Measurements from ENCODE around the gene AREL1.
A peak's percentile ranks its signal among the peaks of the same experiment; 100 is the strongest.
"Not testable (repeated sequence)": the region's sequence is repeated elsewhere in the genome, so short reads cannot be mapped to it uniquely, and the experiment has no call there.

Gene AREL1, protein sequence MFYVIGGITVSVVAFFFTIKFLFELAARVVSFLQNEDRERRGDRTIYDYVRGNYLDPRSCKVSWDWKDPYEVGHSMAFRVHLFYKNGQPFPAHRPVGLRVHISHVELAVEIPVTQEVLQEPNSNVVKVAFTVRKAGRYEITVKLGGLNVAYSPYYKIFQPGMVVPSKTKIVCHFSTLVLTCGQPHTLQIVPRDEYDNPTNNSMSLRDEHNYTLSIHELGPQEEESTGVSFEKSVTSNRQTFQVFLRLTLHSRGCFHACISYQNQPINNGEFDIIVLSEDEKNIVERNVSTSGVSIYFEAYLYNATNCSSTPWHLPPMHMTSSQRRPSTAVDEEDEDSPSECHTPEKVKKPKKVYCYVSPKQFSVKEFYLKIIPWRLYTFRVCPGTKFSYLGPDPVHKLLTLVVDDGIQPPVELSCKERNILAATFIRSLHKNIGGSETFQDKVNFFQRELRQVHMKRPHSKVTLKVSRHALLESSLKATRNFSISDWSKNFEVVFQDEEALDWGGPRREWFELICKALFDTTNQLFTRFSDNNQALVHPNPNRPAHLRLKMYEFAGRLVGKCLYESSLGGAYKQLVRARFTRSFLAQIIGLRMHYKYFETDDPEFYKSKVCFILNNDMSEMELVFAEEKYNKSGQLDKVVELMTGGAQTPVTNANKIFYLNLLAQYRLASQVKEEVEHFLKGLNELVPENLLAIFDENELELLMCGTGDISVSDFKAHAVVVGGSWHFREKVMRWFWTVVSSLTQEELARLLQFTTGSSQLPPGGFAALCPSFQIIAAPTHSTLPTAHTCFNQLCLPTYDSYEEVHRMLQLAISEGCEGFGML

DNA sequence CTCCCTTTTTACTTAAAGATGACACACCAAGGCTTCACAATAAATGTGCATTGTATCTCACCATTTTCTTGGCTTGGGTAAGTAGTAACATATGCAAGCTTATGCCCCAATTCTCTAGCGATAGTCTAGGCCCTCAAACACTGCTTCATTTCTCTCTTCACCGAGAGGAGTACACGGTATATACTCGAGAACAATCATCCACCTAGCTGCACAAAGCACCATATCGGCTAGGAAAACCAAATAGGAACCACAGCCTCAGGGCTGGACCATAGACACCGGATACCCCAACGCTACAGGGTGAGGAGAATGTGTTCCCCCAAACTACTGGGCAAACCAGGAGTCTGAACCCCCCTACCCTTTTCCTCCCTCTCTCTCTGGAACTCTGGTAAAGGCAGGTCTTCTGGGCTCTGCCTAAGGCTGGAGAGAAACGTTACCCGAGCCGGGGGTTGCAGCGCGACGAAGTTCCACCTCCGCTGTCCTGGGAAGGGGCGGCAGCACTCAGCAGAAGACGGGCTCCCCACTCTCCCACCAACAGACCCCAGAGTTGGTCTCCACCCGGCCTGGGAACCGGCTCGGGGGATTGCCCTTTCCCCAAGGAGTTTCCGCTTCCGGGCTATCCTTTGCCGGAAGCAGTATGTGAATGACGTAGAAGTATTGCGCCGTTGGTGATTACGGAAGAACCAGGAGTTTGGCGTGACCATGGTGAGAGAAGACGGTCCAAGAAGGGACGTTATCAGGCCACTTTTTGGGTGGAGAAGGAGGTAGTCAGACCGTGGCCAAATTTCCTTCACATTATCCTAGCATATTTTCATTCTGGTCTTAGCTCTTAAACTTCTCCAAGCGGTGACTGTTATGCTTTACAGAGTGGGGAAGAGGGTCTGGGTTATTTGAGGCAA lies at the start of gene AREL1, which contains the start of gene FCF1:
AREL1 (minus strand) TSS at position 582 of the 896 bp plus-strand sequence. CDS start 27,465 bp downstream, outside the sequence.
FCF1 (plus strand) TSS at position 646 of the 896 bp plus-strand sequence; CDS start at position 700, 54 bp downstream.
- peak; percentile 93 for DNase-seq (ENCODE audit: low spot score)

DNA sequence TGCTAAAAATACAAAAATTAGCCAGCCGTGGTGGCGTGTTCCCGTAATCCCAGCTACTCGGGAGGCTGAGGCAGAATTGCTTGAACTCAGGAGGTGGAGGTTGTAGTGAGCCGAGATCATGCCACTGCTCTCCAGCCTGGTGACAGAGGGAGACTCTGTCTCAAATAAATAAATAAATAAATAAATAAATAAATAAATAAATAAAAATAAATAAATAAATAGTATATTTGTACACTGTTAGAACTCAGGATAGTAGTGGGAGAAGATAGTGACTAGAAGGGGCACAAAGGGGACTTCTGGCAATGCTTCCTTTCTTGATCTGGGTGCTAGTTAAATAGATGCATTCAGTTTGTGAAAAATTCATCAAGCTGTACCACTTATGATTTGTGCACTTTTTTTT lies 45.6 kb upstream of the AREL1 start:
- not testable (repeated sequence) for DNase-seq (ENCODE audit: low spot score)

DNA sequence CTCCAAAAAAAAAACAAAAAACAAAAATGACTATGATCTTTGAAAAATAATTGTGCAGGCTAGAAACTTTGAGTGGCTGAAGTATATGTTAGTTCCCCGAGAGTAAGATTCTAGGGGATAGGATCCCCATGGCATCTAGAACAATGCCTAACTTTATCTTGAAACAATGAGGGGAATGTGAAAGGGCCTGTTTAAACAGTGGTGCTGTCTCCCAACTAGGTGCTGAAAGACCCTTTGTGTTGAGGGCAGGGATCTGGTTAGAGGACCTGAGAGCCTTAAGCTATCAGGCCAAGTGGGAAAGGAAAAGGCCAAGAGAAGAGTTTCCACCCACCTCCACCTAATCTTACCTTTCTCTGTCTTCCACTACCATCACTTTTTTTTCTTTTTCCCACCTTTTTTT lies 43.4 kb upstream of the AREL1 start:
- no peak for DNase-seq (ENCODE audit: low spot score)

DNA sequence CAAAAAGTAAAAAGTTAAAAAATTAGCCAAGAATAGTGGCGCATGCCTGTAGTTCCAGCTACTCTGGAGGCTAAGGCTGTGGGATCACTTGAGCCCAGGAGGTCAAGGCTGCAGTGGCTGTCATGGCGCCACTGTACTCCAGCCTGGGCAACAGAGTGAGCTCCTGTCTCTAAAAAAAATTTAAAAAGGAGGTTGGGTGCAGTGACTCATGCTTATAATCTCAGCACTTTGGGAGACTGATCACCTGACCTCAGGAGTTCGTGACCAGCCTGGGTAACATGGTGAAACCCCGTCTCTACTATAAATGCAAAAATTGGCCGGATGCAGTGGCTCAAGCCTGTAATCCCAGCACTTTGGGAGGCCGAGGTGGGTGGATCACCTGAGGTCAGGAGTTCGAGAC lies 42.0 kb upstream of the AREL1 start:
- no peak for DNase-seq (ENCODE audit: low spot score)

DNA sequence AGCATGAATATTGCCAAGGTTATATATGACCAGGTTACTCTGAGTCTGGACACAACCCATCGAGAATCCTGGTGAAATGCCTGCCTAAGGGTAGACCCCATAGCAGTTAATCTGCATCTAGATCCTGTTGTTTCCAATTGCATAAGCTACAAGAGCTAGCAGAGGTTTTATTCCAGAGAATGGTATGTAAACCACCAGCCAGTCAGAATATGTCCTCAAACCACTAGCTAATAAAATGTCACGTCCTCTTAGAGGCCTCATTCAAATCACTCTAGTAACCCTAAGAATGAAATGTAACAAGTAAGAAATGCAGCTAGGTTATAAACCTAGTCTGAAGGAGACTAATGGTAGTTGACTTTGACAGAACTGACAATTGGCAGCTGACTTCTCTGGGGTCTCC lies 41.3 kb upstream of the AREL1 start:
- DNase-seq (ENCODE audit: low spot score) = no peak

DNA sequence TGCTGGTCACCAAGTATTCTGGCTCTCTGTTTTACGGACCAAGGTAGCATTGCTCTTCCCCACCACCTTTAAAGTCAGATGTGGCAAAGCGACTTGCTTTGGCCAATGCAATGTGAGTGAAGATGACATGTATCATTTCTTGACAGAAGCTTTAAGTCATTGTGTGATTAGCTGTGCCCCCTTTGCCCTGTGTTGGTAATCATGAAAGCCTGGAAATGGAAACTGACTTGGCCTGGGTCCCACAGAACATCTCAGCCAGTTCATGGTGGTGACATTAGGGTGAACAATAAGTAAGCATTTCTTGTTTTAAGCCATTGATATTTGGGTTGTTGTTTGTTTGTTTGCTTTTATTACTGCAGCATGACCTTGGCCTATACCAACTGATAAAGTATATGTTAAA lies 34.4 kb upstream of the AREL1 start:
- DNase-seq (ENCODE audit: low spot score) = no peak

DNA sequence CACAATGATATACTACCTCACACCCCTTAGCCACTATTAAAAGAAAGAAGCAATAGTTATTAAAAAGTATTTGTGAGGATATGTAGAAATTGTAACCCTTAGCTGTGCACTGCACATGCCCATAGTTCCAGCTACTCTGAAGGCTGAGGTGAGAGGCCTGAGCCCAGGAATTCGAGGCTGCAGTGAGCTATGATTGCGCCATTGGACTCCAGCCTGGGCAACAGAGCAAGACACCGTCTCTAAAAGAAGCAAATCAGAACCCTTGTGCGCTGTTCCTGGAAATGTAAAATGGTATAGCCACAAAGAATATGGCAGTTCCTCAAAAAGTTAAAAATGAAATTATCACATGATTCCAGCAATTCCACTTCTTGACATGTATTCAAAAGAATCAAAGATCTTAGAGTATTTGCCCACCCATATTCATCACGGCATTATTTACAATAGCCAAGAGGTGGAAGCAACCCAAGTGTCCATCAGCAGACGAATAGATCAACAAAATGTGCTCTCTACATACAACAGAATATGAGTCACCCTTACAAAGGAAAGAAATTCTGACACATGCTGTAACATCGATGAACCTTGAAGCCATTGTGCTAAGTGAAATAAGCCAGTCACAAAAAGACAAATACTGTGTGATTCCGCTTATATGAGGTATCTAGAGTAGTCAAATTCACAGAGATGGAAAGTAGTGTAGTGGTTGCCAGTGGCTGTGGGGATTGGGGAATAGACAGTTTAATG lies 26.6 kb upstream of the AREL1 start:
- no peak for DNase-seq (ENCODE audit: low spot score)

DNA sequence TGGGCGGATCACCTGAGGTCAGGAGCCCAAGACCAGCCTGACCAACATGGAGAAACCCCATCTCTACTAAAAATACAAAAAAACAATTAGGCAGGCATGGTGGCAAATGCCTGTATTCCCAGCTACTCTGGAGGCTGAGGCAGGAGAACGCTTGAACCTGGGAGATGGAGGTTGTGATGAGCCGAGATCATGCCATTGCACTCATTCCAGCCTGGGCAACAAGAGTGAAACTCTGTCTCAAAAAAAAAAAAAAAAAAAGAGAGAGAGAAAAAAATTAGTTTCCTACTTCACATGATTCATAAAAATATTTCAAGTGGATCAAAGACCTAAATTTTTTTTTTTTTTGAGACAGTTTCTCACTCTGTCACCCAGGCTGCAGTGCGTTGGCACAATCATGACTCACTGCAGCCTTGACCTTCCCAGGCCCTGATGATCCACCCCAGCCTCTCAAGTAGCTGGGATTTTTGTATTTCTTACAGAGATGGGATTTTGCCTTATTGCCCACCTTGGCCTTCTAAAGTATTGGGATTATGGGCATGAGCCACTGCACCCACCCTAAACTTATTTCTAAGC lies 25.0 kb upstream of the AREL1 start:
- DNase-seq (ENCODE audit: low spot score) = no peak

DNA sequence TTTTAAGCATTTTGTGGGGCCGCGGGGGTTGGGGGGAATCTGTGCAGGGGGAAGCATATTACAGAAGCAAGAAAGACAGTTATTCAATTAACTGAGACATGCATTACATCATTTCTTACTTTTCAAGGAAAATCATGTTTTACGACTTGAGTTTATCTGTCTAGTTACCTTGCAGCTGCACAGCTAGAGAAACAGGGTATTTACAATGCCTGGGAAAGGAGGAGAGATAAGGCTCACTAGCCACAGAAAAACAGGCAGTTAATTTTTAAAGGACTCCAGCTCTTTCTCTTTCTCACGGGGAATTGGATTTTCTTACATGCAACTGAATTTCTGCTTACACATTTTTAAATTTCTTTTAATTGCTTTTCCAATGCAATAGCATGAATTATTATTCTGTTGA lies 22.2 kb upstream of the AREL1 start:
- no peak for DNase-seq (ENCODE audit: low spot score)

DNA sequence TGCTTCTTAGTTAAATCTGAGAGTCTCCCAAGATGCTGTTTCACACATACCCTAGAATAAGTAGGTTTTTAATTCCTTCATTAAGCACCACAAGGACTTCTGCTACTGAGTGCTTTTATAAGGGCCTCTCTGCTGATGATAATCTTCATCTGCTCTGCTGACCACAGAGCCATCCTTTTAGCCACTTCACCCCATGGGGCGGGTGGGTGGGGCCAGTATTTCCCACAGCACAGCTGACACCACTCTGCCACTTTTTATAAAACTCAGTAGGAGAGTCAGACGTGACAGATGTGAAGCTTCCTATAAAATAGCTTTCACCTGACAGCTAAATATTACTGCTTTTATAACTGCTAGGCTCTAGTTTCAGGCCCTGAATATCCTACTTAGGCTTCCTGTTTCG lies 20.3 kb upstream of the AREL1 start:
- no peak for DNase-seq (ENCODE audit: low spot score)

DNA sequence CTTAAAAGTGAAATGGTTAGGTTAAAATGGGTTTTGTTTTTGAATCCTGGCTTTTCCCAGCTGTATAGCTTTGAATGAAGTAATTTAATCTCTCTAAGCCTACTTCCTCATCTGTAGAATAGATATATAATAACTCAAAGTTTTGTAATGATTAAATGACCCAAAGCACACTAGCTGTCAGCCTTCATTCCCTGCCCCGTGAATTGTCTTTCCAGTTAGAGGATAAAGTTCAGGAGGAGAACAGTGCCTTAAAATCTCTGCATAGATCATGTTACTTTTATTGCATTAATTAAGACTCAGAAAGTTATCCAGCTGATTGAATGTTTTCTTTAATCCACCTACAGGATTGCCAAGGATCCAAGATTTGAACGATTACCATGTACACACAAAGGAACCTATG lies 19.5 kb upstream of the AREL1 start:
- DNase-seq (ENCODE audit: low spot score) = no peak

DNA sequence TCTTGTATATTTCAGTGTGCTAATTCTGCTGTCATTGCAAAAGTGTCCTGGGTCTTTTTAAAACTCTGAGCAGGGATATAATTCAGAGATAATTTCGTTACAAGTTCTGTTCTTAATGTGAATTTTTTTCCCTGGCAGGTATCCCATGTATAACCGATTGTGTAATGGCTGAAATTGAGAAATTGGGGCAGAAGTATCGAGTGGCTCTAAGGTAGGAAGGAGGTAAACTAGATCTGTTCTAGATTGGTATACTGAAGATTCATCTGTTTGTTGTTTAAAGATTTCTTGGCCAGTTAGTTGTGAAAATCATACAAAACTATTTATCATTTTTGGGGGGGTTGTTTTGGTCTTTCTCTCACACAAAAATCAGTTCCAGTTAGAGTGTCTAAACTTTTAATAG lies 10.3 kb upstream of the AREL1 start:
- DNase-seq (ENCODE audit: low spot score) = no peak

DNA sequence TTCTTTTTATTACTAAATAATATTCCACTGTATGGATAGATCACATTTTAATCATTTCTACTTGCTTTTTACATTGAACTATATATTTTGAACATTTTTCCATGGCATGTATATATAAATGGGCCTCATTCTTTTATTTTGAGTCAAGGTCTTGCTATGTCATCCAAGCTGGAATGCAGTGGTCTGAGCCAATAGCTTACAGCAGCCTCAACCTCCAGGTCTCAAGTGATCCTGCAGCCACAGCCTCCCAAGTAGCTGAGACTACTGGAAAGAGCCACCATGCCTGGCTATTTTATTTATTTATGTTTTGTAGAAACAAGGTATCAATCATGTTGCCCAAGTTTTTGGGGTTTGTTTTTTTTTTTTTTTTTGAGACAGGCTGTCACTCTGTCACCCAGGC lies 7.6 kb upstream of the AREL1 start:
- DNase-seq (ENCODE audit: low spot score) = no peak

DNA sequence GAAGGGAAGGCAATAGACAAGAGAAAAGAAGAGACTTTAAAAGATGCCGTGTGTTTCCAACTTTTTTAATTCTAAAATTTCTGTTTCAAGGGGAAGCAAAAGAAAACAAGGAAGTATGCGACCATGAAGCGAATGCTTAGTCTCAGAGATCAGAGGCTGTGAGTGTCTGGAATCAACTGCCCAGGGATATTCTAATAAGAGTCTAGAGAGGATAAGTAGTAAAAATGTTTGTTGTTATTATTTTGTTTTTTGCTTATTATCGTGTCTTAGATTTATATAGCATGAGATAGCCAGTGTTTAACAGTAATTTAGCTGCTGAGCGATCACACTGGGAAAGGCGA lies 485 bp upstream of the AREL1 start:
- DNase-seq (ENCODE audit: low spot score) = no peak

DNA sequence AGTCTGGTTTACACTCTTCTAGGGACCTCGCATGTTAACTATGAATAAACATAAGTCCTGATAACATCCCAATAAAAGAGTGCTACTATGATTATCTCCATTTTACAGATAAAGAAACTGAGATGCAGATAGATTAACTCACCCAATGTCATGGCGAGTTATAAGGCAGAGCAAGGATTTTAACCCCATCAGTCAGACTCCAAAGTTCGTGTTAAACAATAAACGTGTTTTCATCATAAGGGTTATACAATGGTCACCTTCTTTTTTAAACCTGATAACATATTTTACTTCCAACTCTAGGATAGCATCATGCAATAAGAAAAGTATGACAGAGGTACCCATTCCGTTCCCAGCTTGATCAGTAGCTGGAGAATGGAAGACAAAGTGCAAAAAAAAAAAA lies 1.2 kb downstream of the AREL1 start:
- DNase-seq (ENCODE audit: low spot score) = no peak

DNA sequence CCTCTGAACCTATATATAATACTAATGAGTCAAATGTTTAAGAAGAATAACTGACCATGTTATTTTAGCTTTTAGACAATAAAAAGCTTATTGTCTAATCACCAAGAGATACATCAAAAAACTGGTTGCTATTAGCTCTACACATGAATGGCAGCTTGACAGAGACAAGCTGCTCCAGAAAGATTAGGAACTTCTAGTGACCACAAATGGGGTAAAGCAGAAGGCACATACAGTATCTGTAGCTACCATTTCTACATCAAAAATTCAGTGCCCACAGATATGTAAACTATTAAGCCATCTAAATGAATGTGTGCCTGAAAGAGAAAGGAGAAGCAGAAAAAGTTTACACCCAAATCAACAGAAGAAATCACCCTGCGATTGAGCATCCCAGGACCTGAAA lies 2.4 kb downstream of the AREL1 start:
- DNase-seq (ENCODE audit: low spot score) = no peak

DNA sequence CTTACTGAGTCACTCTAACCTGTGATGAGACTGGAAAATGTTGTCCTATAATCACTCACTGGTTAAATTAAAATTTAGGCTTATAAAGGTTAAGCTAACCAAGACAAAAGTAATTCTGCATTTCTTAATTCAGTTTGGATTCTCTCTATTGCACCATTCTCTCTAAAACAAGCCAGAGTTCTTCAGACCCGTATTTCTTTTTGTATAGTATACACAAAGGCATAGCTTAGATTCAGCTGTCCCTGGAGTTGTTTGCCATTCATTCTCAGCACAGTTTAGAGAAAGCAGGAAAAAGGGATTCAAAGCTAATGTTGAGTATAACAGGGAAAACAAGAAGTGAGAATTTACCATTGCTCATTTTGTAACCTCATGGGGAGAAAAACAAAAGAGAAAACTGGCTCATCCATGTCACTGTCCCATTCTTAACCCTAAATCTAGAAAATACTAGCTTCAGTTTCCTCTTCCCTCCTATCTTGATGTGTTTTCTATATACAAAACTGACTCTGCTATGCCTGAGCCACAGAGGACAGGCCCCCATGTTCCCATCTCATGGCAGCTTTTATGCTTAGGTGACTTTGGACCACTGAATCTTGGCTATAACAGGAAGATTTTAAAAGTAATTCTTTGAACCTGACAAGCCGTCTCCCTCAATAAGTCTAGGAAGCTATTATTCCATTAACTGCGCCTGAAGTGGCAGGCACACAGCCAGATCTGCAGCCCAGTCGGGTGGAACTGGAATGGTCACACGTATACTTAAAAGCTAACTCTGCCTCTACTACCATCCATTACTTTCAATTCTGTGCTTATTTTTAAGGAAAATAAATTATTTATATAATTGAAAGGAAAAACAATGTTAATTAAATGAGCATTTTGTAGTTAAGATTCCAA lies 7.0 kb downstream of the AREL1 start:
- no peak for DNase-seq (ENCODE audit: low spot score)

DNA sequence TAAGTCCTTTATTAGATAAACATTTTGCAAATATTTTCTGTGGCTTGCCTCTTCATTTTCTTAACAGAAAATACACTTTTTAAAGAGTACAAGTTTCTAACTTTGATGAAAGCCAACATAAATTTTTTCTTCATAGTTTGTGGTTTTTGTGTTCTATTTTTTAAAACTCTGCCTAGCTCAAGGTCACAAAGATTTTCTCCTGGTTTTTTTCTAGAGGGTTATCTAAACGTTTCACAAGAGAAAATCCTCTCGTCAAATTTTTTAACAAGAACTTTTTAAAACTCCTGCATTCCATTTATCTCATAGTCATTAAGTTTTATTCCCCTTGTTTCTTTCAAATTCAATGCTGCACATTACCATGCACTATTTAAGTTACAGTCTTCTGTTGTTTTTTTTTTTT lies 8.2 kb downstream of the AREL1 start:
- DNase-seq (ENCODE audit: low spot score) = no peak

DNA sequence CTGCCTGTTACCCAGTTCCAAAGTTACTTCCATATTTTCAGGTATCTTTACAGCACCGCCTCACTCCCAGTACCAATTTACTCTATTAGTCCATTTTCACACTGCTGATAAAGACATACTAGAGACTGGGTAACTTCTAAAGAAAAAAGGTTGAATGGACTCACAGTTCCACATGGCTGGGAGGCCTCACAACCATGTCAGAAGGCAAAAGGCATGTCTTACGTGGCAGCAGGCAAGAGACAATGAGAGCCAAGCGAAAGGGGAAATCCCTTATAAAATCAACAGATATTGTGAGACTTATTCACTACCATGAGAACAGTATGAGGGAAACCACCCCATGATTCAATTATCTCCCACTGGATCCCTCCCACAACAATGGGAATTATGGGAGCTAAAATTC lies 9.8 kb downstream of the AREL1 start:
- no peak for DNase-seq (ENCODE audit: low spot score)

DNA sequence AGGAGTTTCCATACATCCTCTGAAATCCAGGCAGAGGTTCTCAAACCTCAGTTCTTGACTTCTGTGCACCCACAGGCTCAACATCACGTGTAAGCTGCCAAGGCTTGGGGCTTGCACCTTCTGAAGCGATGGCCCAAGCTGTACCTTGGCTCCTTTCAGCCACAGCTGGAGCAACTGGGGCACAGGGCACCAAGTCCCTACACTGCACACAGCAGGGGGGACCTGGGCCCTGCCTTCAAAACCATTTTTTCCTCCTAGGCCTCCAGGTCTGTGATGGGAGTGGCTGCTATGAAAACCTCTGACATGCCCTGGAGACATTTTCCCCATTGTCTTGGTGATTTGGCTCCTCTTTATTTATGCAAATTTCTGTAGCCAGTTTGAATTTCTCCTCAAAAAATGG lies 10.6 kb downstream of the AREL1 start:
- DNase-seq (ENCODE audit: low spot score) = no peak
